Measurements from ENCODE around the gene PRKAR1A.

The PRKAR1A gene

GRCh38 chr17:68512247-68512959, at the start of gene PRKAR1A:
Gene PRKAR1A (plus strand): TSS chr17:68512430. CDS start chr17:68515400, 2,970 bp downstream.
- Histone ChIP-seq H3K9ac (ENCODE audit: low read length in 5 of 5) (peak within 1 kb of the TSS; percentile 92 to 99 (median 99)), H3K27me3 (ENCODE audit: control insufficient read depth in 5 of 5, insufficient read depth in 4 of 5, low read length in 5 of 5) (no peaks in the 10 kb centered on the region), H3K4me1 (ENCODE audit: control insufficient read depth in 5 of 5, insufficient read depth in 5 of 5, low read length in 5 of 5) (peaks cover 8 to 59% (median 48%) of the 10 kb centered on the region in 5 donors), H3K27ac (ENCODE audit: low read depth, low read length) (peak within 1 kb of the TSS; percentile 99), H3K9me3 (ENCODE audit: control insufficient read depth in 5 of 5, low read length in 5 of 5) (no peaks in the 10 kb centered on the region), H3K4me3 (ENCODE audit: low read depth in 1 of 5, low read length in 5 of 5) (peak within 1 kb of the TSS; percentile 79 to 98 (median 95)), H3K36me3 (ENCODE audit: control insufficient read depth in 5 of 5, insufficient read depth in 5 of 5, low read length in 5 of 5) (peaks cover 4 to 18% (median 9%) of the 10 kb centered on the region in 5 donors)

GRCh38 chr17:68463211-68464019, 48.8 kb upstream of the PRKAR1A start:
- Histone ChIP-seq H3K27me3 (ENCODE audit: control insufficient read depth in 5 of 5, insufficient read depth in 4 of 5, low read length in 5 of 5) (no peaks in the 10 kb centered on the region), H3K9me3 (ENCODE audit: control insufficient read depth in 5 of 5, low read length in 5 of 5) (no peaks in the 10 kb centered on the region), H3K9ac (ENCODE audit: low read length in 5 of 5) (no peak overlapping the region), H3K4me1 (ENCODE audit: control insufficient read depth in 5 of 5, insufficient read depth in 5 of 5, low read length in 5 of 5) (peaks cover 0 to 26% (median 21%) of the 10 kb centered on the region in 5 donors), H3K4me3 (ENCODE audit: low read depth in 1 of 5, low read length in 5 of 5) (no peak overlapping the region), H3K27ac (ENCODE audit: low read depth, low read length) (no peak overlapping the region), H3K36me3 (ENCODE audit: control insufficient read depth in 5 of 5, insufficient read depth in 5 of 5, low read length in 5 of 5) (no peaks in the 10 kb centered on the region)

GRCh38 chr17:68468334-68468733, 43.9 kb upstream of the PRKAR1A start:
- H3K36me3 ChIP-seq (ENCODE audit: control insufficient read depth in 5 of 5, insufficient read depth in 5 of 5, low read length in 5 of 5): no peaks in the 10 kb centered on the region
- no peak overlapping the region for H3K27ac ChIP-seq (ENCODE audit: low read depth, low read length)
- H3K27me3 ChIP-seq (ENCODE audit: control insufficient read depth in 5 of 5, insufficient read depth in 4 of 5, low read length in 5 of 5): no peaks in the 10 kb centered on the region

GRCh38 chr17:68468788-68469187, 43.4 kb upstream of the PRKAR1A start:
- Histone ChIP-seq H3K9me3 (ENCODE audit: control insufficient read depth in 5 of 5, low read length in 5 of 5) (no peaks in the 10 kb centered on the region), H3K36me3 (ENCODE audit: control insufficient read depth in 5 of 5, insufficient read depth in 5 of 5, low read length in 5 of 5) (no peaks in the 10 kb centered on the region), H3K27me3 (ENCODE audit: control insufficient read depth in 5 of 5, insufficient read depth in 4 of 5, low read length in 5 of 5) (no peaks in the 10 kb centered on the region), H3K27ac (ENCODE audit: low read depth, low read length) (no peak overlapping the region), H3K4me1 (ENCODE audit: control insufficient read depth in 5 of 5, insufficient read depth in 5 of 5, low read length in 5 of 5) (peaks cover 0 to 6% (median 0%) of the 10 kb centered on the region in 5 donors), H3K9ac (ENCODE audit: low read length in 5 of 5) (no peak overlapping the region), H3K4me3 (ENCODE audit: low read depth in 1 of 5, low read length in 5 of 5) (no peak overlapping the region)

More at GRCh38 chr17:68468334-68468733, 43.9 kb upstream of the PRKAR1A start:
- H3K9me3 ChIP-seq (ENCODE audit: control insufficient read depth in 5 of 5, low read length in 5 of 5): no peaks in the 10 kb centered on the region
- peaks cover 0 to 6% (median 0%) of the 10 kb centered on the region in 5 donors for H3K4me1 ChIP-seq (ENCODE audit: control insufficient read depth in 5 of 5, insufficient read depth in 5 of 5, low read length in 5 of 5)
- H3K4me3 ChIP-seq (ENCODE audit: low read depth in 1 of 5, low read length in 5 of 5): no peak overlapping the region
- no peak overlapping the region for H3K9ac ChIP-seq (ENCODE audit: low read length in 5 of 5)

GRCh38 chr17:68470961-68471360, 41.3 kb upstream of the PRKAR1A start:
- H3K27me3 ChIP-seq (ENCODE audit: control insufficient read depth in 5 of 5, insufficient read depth in 4 of 5, low read length in 5 of 5): no peaks in the 10 kb centered on the region
- no peak overlapping the region for H3K27ac ChIP-seq (ENCODE audit: low read depth, low read length)
- H3K4me1 ChIP-seq (ENCODE audit: control insufficient read depth in 5 of 5, insufficient read depth in 5 of 5, low read length in 5 of 5): peaks cover 0 to 4% (median 1%) of the 10 kb centered on the region in 5 donors
- H3K9ac ChIP-seq (ENCODE audit: low read length in 5 of 5): no peak overlapping the region
- no peaks in the 10 kb centered on the region for H3K36me3 ChIP-seq (ENCODE audit: control insufficient read depth in 5 of 5, insufficient read depth in 5 of 5, low read length in 5 of 5)
- H3K4me3 ChIP-seq (ENCODE audit: low read depth in 1 of 5, low read length in 5 of 5): no peak overlapping the region
- no peaks in the 10 kb centered on the region for H3K9me3 ChIP-seq (ENCODE audit: control insufficient read depth in 5 of 5, low read length in 5 of 5)

GRCh38 chr17:68480885-68481284, 31.3 kb upstream of the PRKAR1A start:
- Histone ChIP-seq H3K9ac (ENCODE audit: low read length in 5 of 5) (no peak overlapping the region), H3K4me1 (ENCODE audit: control insufficient read depth in 5 of 5, insufficient read depth in 5 of 5, low read length in 5 of 5) (peaks cover 0 to 8% (median 3%) of the 10 kb centered on the region in 5 donors), H3K27ac (ENCODE audit: low read depth, low read length) (no peak overlapping the region), H3K36me3 (ENCODE audit: control insufficient read depth in 5 of 5, insufficient read depth in 5 of 5, low read length in 5 of 5) (no peaks in the 10 kb centered on the region), H3K4me3 (ENCODE audit: low read depth in 1 of 5, low read length in 5 of 5) (no peak overlapping the region), H3K9me3 (ENCODE audit: control insufficient read depth in 5 of 5, low read length in 5 of 5) (peaks cover 0 to 2% (median 0%) of the 10 kb centered on the region in 5 donors), H3K27me3 (ENCODE audit: control insufficient read depth in 5 of 5, insufficient read depth in 4 of 5, low read length in 5 of 5) (no peaks in the 10 kb centered on the region)

- peaks cover 0 to 8% (median 5%) of the 10 kb centered on the region in 5 donors for H3K4me1 ChIP-seq (ENCODE audit: control insufficient read depth in 5 of 5, insufficient read depth in 5 of 5, low read length in 5 of 5)
- no peaks in the 10 kb centered on the region for H3K36me3 ChIP-seq (ENCODE audit: control insufficient read depth in 5 of 5, insufficient read depth in 5 of 5, low read length in 5 of 5)
- no peak overlapping the region for H3K27ac ChIP-seq (ENCODE audit: low read depth, low read length)
- peaks cover 0 to 2% (median 0%) of the 10 kb centered on the region in 5 donors for H3K9me3 ChIP-seq (ENCODE audit: control insufficient read depth in 5 of 5, low read length in 5 of 5)
- H3K9ac ChIP-seq (ENCODE audit: low read length in 5 of 5): no peak overlapping the region
- no peak overlapping the region for H3K4me3 ChIP-seq (ENCODE audit: low read depth in 1 of 5, low read length in 5 of 5)
- no peaks in the 10 kb centered on the region for H3K27me3 ChIP-seq (ENCODE audit: control insufficient read depth in 5 of 5, insufficient read depth in 4 of 5, low read length in 5 of 5)
These were observed 29.6 kb upstream of the PRKAR1A start for GRCh38 chr17:68482576-68483041.

GRCh38 chr17:68484458-68484857, 27.8 kb upstream of the PRKAR1A start:
- no peak overlapping the region for H3K4me3 ChIP-seq (ENCODE audit: low read depth in 1 of 5, low read length in 5 of 5)
- H3K4me1 ChIP-seq (ENCODE audit: control insufficient read depth in 5 of 5, insufficient read depth in 5 of 5, low read length in 5 of 5): peaks cover 0 to 8% (median 6%) of the 10 kb centered on the region in 5 donors
- H3K27me3 ChIP-seq (ENCODE audit: control insufficient read depth in 5 of 5, insufficient read depth in 4 of 5, low read length in 5 of 5): no peaks in the 10 kb centered on the region
- no peaks in the 10 kb centered on the region for H3K36me3 ChIP-seq (ENCODE audit: control insufficient read depth in 5 of 5, insufficient read depth in 5 of 5, low read length in 5 of 5)
- H3K9me3 ChIP-seq (ENCODE audit: control insufficient read depth in 5 of 5, low read length in 5 of 5): peaks cover 0 to 2% (median 0%) of the 10 kb centered on the region in 5 donors
- H3K27ac ChIP-seq (ENCODE audit: low read depth, low read length): no peak overlapping the region
- no peak overlapping the region for H3K9ac ChIP-seq (ENCODE audit: low read length in 5 of 5)

GRCh38 chr17:68489919-68490318, 22.3 kb upstream of the PRKAR1A start:
- Histone ChIP-seq H3K27me3 (ENCODE audit: control insufficient read depth in 5 of 5, insufficient read depth in 4 of 5, low read length in 5 of 5) (no peaks in the 10 kb centered on the region), H3K36me3 (ENCODE audit: control insufficient read depth in 5 of 5, insufficient read depth in 5 of 5, low read length in 5 of 5) (no peaks in the 10 kb centered on the region), H3K4me3 (ENCODE audit: low read depth in 1 of 5, low read length in 5 of 5) (no peak overlapping the region), H3K9ac (ENCODE audit: low read length in 5 of 5) (no peak overlapping the region), H3K9me3 (ENCODE audit: control insufficient read depth in 5 of 5, low read length in 5 of 5) (no peaks in the 10 kb centered on the region), H3K27ac (ENCODE audit: low read depth, low read length) (peak overlapping the region; percentile 25), H3K4me1 (ENCODE audit: control insufficient read depth in 5 of 5, insufficient read depth in 5 of 5, low read length in 5 of 5) (peaks cover 4 to 48% (median 39%) of the 10 kb centered on the region in 5 donors)
